Stomach (tissue), 9 donors: ENCODE results near the gene RUNX1. TPM values are rescaled to one million over a fixed set of nuclear protein-coding genes. Genes with fewer than 3 reads are reported as not detected.

Experiments
- DNase-seq, 2 donors: peaks; one replicate each; pipeline versions ENCODE4 v3.0.0 to v3.0.0-alpha.2; 2013 to 2019
- H3K27ac ChIP-seq, 5 donors: fragments of 200-600 bp in 4 of 5; sonication (generic) in 4 of 5; one replicate each; pipeline ENCODE4 v1.5.1; 2013 to 2019; ENCODE audit warnings: mild to moderate bottlenecking in 1 of 5, moderate library complexity in 1 of 5
- H3K27me3 ChIP-seq, 3 donors: fragments of 200-600 bp; sonication (generic); one replicate each; pipeline ENCODE4 v1.5.1; 2017 to 2019; ENCODE audit warnings: mixed run types in 1 of 3
- H3K36me3 ChIP-seq, 4 donors: fragments of 200-600 bp; sonication (generic); 1 replicate in 3 of 4; 2 replicates in 1 of 4; pipeline ENCODE4 v1.5.1; 2016 to 2019
- H3K4me1 ChIP-seq, 4 donors: fragments of 200-600 bp; sonication (generic); one replicate each; pipeline ENCODE4 v1.5.1; 2016 to 2019
- H3K4me3 ChIP-seq, 4 donors: fragments of 200-600 bp; sonication (generic) in 3 of 4; one replicate each; pipeline ENCODE4 v1.5.1; 2016 to 2019; ENCODE audit warnings: mild to moderate bottlenecking in 1 of 4
- H3K9me3 ChIP-seq, 4 donors: fragments of 200-600 bp; sonication (generic); one replicate each; pipeline ENCODE4 v1.5.1; 2016 to 2019
- EP300 ChIP-seq: sonication (generic); formaldehyde crosslinking; IDR thresholded peaks from one replicate; pipeline ENCODE4 v1.6.1; 2017; ENCODE audit warnings: antibody characterized with exemption
- POLR2A ChIP-seq, 4 donors: fragments of 450-650 bp; IDR thresholded peaks; one replicate each; pipeline ENCODE4 v1.6.1; 2016; ENCODE audit warnings: antibody characterized with exemption in 4 of 4, control low read depth in 2 of 4, mild to moderate bottlenecking in 1 of 4, moderate library complexity in 1 of 4
- POLR2AphosphoS5 ChIP-seq, 3 donors: sonication (generic); formaldehyde crosslinking; IDR thresholded peaks; one replicate each; pipeline ENCODE4 v1.6.1; 2016; ENCODE audit warnings: antibody characterized with exemption in 3 of 3
- WGBS, 5 donors: extraction: QIAGEN DNeasy Blood & Tissue Kit in 3 of 5; methylation state at CpG; one replicate each; pipeline versions ENCODE4 v1.1.5 to v1.1.7; 2013 to 2018; 5-methylcytosine and 5-hydroxymethylcytosine counted together
- intact Hi-C: fragments of 100-400 bp; cut with DNase I; formaldehyde crosslinking; loops from one replicate; pipeline ENCODE4 v1.15.1; 2023; ENCODE audit warnings: low total_unique reads
- polyA plus RNA-seq, 3 donors: library from polyadenylated mRNA; stranded (reverse); fragments of 200-250 nt; gene quantifications; one replicate each; pipeline ENCODE4 v1.2.3, GENCODE V29; 2013
- total RNA-seq, 5 donors: library from RNA; depleted of rRNA; stranded (reverse); fragments of >200 nt; gene quantifications; one replicate each; pipeline versions ENCODE4 v1.1.0 to v1.2.3, GENCODE V29; 2014 to 2016
- TF ChIP-seq, protein P1 (sequence below), 7 experiments: fragments of 450-650 bp in 4 of 7; fragments of 200-600 bp in 3 of 7; sonication (generic) in 3 of 7; IDR thresholded peaks; one replicate each; pipeline ENCODE4 v1.5.1; 2016 to 2019; ENCODE audit warnings: antibody characterized with exemption in 7 of 7, control low read depth in 2 of 7, mild to moderate bottlenecking in 1 of 7
- donor health status: healthy with polysubstance abuse.
- donor health status: Bipolar disorder and iron deficiency.
- donor health status: healthy.

Gene RUNX1
- total and polyA plus RNA-seq, 8 donors = 8.0 to 213 (median 40.0) TPM

- no peak for TF ChIP-seq POLR2AphosphoS5 (IDR thresholded peaks at IDR 0.05)
- TF ChIP-seq, protein P1, sequence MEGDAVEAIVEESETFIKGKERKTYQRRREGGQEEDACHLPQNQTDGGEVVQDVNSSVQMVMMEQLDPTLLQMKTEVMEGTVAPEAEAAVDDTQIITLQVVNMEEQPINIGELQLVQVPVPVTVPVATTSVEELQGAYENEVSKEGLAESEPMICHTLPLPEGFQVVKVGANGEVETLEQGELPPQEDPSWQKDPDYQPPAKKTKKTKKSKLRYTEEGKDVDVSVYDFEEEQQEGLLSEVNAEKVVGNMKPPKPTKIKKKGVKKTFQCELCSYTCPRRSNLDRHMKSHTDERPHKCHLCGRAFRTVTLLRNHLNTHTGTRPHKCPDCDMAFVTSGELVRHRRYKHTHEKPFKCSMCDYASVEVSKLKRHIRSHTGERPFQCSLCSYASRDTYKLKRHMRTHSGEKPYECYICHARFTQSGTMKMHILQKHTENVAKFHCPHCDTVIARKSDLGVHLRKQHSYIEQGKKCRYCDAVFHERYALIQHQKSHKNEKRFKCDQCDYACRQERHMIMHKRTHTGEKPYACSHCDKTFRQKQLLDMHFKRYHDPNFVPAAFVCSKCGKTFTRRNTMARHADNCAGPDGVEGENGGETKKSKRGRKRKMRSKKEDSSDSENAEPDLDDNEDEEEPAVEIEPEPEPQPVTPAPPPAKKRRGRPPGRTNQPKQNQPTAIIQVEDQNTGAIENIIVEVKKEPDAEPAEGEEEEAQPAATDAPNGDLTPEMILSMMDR (IDR thresholded peaks at IDR 0.05) = no peak
- TF ChIP-seq POLR2A (IDR thresholded peaks at IDR 0.05) = no peak
- no peak for TF ChIP-seq EP300
- H3K9me3 ChIP-seq = no peaks in the 10 kb centered on the region
- no peak overlapping the region for H3K27ac ChIP-seq
- H3K4me3 ChIP-seq = no peak overlapping the region
- 83 to 94% (median 91%) methylated on average over 3 of the region's 3 CpGs for WGBS, 5 donors
- H3K4me1 ChIP-seq = peaks cover 0 to 10% (median 2%) of the 10 kb centered on the region in 4 donors
- no peaks in the 10 kb centered on the region for H3K36me3 ChIP-seq
- intact Hi-C loops = no loop called here
- no peak for DNase-seq
- no peaks in the 10 kb centered on the region for H3K27me3 ChIP-seq
These were observed 75.4 kb downstream of the RUNX1 start for GRCh38 chr21:34973685-34974084.

DNA sequence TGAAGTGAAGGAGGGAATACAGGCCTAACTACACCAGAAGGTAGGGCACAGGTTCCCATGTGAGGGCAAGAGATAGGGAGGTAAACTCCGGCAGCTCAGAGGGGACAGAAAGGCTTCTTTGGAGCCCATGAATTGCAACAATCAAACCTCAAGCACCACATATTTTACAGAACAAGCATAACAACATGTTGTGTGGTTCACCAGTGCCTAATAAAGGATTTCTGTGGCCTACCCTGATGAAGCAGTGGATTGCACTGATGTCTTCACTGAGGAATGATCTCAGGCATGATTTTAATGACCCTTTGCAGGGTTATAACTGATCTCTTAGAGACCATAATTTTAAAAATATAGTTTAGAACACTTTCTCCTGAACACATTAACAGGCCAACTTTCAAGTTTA, 77.4 kb downstream of the RUNX1 start:
- TF ChIP-seq POLR2A (IDR thresholded peaks at IDR 0.05) (no peak), EP300 (no peak), POLR2AphosphoS5 (IDR thresholded peaks at IDR 0.05) (no peak)
- H3K27ac ChIP-seq = no peak overlapping the region
- WGBS, 5 donors = 82 to 94% (median 84%) methylated on average over 1 of the region's 1 CpG
- no peak for DNase-seq
- H3K27me3 ChIP-seq = no peaks in the 10 kb centered on the region
- intact Hi-C loops = no loop called here
- H3K9me3 ChIP-seq = no peaks in the 10 kb centered on the region
- no peak overlapping the region for H3K4me3 ChIP-seq
- no peaks in the 10 kb centered on the region for H3K36me3 ChIP-seq
- H3K4me1 ChIP-seq = peaks cover 0 to 20% (median 2%) of the 10 kb centered on the region in 4 donors

- no peaks in the 10 kb centered on the region for H3K27me3 ChIP-seq
- TF ChIP-seq, protein P1 (IDR thresholded peaks at IDR 0.05) = no peak
- TF ChIP-seq POLR2AphosphoS5 (IDR thresholded peaks at IDR 0.05) = no peak
- no peak for TF ChIP-seq EP300
- no peak for TF ChIP-seq POLR2A (IDR thresholded peaks at IDR 0.05)
- no peaks in the 10 kb centered on the region for H3K36me3 ChIP-seq
- H3K27ac ChIP-seq = no peak overlapping the region
- peaks cover 0 to 22% (median 3%) of the 10 kb centered on the region in 4 donors for H3K4me1 ChIP-seq
- WGBS, 5 donors = 80 to 98% (median 87%) methylated on average over 4 of the region's 4 CpGs
- intact Hi-C loops = no loop called here
- no peak for DNase-seq
- H3K9me3 ChIP-seq = no peaks in the 10 kb centered on the region
- no peak overlapping the region for H3K4me3 ChIP-seq
These were observed 78.5 kb downstream of the RUNX1 start for GRCh38 chr21:34970566-34970965.

DNA sequence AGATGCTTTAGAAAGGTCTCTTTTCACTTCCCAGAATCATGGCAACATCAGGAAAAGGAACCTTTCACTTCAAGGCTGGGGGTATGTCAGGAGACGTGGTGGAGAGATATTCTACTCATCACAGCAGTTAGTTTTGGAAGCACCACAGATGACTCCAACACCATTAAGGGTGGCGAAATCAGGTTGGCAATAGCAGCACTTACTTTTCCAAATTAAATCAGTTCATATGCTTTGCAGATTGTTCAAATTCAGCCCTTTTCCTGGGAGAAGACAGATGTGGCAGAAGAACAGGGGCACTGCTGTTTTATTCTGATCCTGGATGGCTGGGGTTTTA, 79.0 kb downstream of the RUNX1 start:
- no peak overlapping the region for H3K27ac ChIP-seq
- WGBS, 5 donors = 83 to 95% (median 90%) methylated on average over 2 of the region's 2 CpGs
- no peak for DNase-seq
- H3K36me3 ChIP-seq = no peaks in the 10 kb centered on the region
- intact Hi-C loops = no loop called here
- TF ChIP-seq POLR2A (IDR thresholded peaks at IDR 0.05) (no peak), EP300 (no peak), POLR2AphosphoS5 (IDR thresholded peaks at IDR 0.05) (no peak)
- TF ChIP-seq, protein P1 (IDR thresholded peaks at IDR 0.05) = no peak
- peaks cover 0 to 24% (median 3%) of the 10 kb centered on the region in 4 donors for H3K4me1 ChIP-seq
- H3K9me3 ChIP-seq = no peaks in the 10 kb centered on the region
- H3K27me3 ChIP-seq = no peaks in the 10 kb centered on the region
- no peak overlapping the region for H3K4me3 ChIP-seq

DNA sequence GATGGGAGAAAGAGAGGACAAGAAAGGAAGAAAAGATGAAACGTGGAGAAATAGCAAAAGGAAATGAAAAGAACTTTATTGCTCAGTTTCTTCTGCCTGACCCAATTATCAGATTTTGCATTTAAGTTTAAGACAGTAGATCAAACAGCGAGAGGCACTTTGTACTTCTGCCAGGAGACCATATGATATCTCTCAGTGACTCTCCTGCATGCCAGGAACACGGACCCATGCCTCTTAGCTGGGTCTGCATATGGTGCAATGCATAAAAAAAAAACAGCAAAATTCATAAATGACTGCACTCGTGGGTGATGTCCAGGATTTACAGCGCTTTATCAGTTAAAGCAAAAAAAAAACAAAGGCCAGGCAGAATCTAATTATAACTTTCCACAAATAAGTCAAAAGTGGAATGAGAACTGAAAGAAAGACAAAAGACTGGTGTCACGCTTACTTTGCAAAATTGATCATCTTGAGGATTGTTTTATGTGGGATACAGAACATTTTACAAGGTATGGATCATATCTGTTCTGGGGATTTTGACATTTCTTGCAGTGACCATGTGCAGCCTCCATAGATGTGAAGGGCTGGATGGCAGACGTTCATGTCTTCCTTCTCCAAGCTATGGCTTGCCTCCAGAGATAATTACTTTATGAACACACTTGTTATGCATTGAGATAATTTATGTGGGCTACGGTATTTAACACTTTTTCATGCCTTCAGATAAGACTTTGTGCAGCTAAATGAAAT, 79.5 kb downstream of the RUNX1 start:
- H3K4me1 ChIP-seq = peaks cover 0 to 21% (median 3%) of the 10 kb centered on the region in 4 donors
- no peak overlapping the region for H3K4me3 ChIP-seq
- TF ChIP-seq POLR2AphosphoS5 (IDR thresholded peaks at IDR 0.05) = no peak
- no peak for TF ChIP-seq POLR2A (IDR thresholded peaks at IDR 0.05)
- TF ChIP-seq EP300 = no peak
- TF ChIP-seq, protein P1 (IDR thresholded peaks at IDR 0.05) = no peak
- no peak for DNase-seq
- intact Hi-C loops = no loop called here
- H3K27me3 ChIP-seq = no peaks in the 10 kb centered on the region
- 67 to 75% (median 71%) methylated on average over 8 of the region's 8 CpGs for WGBS, 5 donors
- H3K9me3 ChIP-seq = no peaks in the 10 kb centered on the region
- H3K36me3 ChIP-seq = no peaks in the 10 kb centered on the region
- no peak overlapping the region for H3K27ac ChIP-seq
